HG03196 (cell line): ENCODE data around the gene UBE3B.

ENCODE experiments used
- ATAC-seq: cut with Tn5 transposase; IDR thresholded peaks from one replicate; pipeline ENCODE4 v1.9.1; 2021; ENCODE audit not compliant: unreplicated experiment

The UBE3B gene

DNA sequence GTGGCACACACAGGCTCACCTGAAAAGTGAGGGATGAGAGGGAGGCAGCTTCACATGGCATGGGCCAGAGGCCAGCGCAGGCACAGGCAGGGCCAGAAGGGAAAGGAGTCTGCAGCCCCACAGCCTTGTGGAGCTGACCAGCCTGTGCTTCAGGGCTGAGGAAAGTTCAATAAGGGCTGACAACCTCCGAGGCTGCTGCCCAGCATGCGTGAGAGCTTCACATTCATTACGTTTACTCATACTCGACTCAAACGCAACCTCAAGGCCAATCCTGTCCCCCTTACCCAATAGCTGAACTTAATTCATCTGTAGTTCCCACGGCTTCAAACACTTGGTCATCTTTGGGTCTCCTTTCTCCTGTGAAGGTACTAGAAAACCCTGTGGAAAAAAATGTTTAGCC, 91.1 kb downstream of the UBE3B start:
- ATAC-seq, result no peak

DNA sequence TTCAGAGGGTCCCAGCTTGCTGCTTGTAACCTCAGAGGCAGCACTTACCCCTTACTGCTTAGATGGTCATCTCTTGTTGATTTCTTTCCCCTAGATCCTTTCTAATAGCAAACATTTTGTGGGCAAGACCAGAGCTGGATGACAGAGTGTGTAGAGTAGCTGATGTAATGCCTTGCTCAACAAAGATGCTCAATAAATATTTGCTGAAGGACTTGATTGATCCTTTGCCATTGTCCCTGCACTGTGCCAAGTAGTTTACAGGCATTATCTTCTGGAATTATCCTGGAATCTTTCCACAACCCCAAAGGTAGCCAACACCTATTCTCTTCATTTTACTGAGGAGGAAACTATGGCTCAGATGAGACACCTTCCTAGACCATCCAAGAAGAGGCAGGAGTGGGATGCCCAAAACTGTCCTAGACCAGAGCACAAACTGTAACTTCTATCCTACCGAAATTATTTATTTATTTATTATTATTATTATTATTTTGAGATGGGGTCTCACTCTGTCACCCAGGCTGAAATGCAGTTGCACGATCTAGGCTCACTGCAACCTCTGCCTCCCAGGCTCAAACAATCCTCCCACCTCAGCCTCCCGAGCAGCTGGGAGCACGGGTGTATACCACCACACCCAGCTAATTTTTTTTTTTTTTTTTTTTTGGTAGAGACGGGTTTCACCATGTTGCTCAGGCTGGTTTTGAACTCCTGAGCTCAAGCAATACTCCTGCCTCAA, 94.5 kb downstream of the UBE3B start:
- no peak for ATAC-seq

DNA sequence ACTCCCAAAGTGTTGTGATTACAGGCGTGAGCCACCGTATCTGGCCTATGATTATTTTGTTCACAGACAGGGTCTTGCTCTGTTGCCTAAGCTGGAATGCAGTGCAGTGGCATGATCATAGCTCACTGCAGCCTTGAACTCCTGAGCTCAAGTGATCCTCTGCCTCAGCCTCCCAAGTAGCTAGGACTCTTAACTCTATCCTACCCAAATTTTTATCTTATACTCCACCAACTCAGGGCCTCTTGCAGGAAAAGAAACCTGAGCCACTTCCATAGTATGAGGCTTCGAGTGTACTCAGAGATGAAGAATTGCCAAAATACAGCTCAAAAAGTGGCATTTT, 95.0 kb downstream of the UBE3B start:
- no peak for ATAC-seq

DNA sequence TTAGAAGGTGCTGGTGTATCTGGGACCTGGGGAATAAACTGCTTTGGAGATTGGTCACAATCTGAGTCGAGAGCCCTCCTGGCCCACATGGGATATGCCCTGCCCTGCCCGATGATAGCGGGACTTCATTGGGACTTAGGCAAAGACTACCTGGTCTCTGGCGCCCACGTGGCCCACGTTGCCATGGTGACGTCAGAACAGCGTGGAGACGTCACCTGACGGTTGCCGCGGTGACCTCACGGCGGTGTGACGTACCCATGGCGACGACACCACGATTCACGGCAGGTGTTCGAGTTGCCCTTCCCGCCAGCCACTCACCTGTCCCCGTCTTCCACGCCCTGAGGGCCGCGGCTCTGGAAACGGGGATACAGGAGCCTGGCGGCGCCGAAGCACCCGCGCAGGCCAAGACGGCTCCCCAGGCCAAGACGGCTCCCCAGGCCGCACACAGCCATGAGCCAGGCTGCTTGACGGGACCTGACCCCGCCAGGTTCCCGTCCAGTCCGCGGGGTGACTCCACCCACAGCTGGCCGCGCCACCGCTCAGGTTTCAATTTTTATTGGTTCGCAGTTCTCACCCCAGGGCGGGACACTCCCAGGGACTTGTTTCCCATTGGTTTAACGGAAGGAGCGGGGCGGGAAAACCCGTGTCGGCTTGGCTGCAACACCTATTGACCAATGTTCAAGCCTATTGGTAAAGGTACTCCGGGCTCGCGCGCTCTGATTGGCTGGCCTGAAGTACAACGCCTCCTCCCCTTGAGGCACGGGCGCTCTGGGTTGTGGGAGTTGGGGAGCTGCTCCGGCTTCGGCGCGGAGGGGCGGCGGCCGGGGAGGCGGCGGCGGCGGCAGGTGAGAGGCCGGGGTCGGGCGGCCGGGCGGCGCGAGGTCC, 95.8 kb downstream of the UBE3B start, which contains the start of the genes MMAB and MVK:
TSS of gene MMAB (minus strand) at position 476 of the 885 bp plus-strand sequence. CDS start at position 452, 24 bp downstream.
TSS of gene MVK (plus strand) at position 766 of the 885 bp plus-strand sequence. CDS start 1,029 bp downstream, outside the sequence.
- peak; percentile 92 for ATAC-seq

DNA sequence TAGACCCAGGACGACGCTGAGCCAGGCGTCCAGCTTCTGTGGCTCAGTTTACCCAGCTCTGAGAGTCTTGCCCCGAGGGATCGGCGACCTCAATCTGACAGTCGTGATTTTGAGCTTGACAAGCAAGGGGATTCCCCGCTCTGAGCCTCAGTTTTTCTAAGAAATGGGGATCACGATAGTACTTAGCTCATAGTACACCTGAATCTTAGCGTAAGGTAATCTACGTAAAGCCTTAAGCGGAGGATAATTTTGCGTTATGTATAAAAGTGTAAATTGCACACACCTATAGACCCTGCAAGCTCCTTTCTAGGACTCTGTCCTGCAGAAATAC, 96.4 kb downstream of the UBE3B start:
- ATAC-seq, result no peak

DNA sequence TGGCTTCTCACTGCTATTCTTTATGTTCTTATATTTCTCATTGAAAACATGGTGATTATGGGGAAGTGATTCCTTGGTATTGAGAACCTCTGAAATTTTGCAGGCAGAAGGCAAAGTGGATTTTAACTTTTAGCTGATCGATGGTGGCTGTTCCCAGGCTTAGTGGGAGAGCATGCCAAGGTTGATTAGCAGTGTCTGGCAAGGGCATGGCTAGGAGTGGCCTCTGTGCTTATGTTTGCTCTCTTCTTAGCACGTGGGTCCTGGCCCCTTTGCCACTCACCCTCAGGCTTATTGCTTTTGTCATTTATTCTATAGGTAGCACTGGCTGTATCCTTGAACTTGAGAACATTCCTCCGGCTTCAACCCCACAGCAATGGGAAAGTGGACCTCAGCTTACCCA, 98.2 kb downstream of the UBE3B start:
- no peak for ATAC-seq

DNA sequence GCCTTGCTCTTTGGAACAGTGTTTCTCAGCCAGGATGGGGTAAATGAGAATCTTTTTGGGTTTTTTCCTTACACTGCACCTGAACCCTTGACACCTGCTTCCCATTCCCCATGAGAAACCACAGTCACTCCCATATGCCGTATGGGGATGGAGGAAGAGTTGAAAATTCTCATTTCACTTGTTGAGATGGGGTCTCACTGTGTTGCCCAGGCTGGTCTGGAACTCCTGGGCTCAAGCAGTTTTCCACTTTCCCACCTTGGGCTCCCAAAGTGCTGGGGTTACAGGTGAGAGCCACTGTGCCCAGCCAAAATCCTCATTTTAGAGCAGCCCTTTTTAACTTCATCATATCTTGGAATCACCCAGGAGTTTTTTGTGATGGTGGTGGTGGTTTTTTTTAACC, 99.9 kb downstream of the UBE3B start:
- ATAC-seq, result no peak

DNA sequence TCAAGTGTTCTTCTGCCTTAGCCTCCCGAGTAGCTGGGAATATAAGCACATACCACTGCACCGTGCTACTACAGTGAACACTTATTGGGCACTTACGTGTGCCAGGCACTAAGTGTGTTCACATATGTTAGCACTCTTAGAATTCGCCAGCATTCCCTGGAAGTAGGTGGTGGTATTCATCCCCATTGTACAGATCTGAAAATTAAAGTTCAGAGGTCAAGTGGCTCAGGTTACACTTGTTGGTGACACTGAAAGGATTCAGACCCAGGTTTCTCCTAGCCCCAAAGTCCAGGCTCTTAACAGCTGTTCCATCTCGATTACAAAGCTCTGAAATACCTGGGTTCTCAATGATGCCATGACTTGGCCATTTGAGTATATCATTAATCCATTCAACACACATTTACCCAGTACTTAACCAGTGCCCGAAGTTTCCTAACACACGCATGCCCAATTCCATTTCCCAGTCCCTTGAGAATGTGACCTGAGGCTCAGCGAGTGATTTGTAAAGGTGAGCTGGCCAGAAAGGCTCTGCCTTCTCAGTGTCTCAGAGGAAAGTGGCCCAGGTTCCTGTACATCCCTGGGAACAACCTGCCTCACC, 101.0 kb downstream of the UBE3B start:
- ATAC-seq, result no peak

DNA sequence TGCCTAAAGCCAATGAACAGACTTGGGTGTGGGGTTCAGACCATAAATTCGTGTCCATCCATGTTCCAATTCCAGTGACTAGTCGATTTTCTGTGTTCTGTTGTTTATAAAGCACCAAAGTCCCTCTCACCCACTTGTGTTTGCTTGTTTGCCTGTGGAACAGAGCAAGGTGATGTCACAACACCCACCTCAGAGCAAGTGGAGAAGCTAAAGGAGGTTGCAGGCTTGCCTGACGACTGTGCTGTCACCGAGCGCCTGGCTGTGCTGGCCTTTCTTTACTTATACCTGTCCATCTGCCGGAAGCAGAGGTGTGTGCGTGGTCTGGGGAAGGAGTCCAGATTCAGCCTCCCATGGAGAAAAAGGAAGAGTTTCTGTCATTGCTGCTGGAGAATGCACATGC, 102.2 kb downstream of the UBE3B start:
- ATAC-seq, result no peak

DNA sequence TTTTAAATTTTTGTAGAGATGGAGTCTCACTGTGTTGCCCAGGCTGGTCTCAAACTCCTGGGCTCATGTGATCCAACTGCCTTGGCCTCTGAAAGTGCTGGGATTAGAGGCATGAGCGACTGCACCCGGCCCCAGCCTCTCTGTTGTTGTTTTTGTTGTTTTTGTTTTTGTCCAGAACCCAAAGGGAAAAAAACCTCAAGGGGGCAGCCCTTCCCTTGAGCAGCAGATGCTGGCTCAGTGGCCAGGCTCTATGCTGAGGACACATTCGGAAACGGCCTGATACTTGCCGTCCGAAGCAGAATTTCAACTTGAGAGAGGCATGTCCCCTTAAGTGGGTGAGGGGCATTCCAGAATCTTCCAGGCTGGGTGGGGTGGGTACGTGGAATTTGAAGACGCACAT, 102.8 kb downstream of the UBE3B start:
- ATAC-seq, result no peak

DNA sequence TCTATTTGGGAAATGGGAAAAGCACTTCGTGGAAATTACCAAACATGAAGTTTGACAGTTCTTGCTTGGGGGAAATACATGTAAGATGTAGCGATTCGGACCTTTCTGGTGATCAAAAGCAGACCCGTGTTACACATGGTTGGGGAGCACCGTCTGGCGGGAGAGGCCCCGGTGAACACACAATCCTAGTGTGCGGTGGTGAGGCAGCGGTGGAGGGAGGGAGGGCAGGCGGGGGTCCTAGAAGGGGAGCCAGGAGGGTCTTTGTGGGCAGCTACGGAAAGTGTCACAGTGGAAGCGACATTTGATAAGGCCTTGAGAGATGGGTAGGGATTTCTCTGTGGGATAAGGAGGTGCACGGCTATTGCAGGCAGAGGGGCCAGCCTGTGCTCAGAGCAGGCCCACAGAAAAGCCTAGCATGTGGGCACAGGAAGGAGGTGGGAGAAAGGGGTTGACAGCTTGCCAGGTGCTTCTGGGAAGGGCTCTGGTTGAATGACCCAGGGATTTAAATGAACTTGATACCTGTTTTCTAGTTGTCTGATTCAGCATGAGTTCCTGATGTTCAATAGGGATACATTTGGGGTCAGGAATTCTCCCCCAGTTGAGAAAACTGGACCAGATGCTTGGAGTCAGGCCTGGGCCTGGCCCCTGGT, 103.4 kb downstream of the UBE3B start:
- no peak for ATAC-seq

DNA sequence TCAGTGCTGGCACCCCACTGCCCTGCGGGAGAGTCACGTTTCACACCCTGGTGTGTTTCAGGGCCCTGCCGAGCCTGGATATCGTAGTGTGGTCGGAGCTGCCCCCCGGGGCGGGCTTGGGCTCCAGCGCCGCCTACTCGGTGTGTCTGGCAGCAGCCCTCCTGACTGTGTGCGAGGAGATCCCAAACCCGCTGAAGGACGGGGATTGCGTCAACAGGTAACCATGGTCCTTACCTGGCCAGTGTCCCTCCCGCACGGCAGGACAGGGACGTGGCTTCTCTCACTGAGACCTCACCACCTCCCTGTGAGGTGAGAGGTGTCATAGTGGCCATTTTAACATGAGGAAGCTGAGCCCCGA, 103.9 kb downstream of the UBE3B start:
- ATAC-seq, result no peak

DNA sequence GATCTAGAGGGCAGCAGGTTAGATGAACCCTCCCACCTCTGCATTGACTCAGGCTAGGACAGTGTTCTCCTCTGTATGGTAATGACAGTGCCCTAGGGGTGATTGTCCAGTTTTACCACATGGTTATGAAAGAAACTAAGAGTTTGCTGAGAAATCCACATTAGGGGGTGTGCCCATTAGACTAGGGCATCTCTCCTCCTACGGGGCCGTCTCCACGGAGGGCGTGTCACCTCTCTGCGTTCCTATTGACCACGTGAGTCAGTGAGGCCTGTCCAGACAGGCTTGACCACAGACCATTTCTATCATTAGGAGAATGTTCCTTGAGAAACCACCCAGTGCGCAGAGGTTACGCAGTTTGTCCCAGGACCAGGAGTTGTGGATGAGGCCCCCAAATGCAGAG, 104.4 kb downstream of the UBE3B start:
- no peak for ATAC-seq

DNA sequence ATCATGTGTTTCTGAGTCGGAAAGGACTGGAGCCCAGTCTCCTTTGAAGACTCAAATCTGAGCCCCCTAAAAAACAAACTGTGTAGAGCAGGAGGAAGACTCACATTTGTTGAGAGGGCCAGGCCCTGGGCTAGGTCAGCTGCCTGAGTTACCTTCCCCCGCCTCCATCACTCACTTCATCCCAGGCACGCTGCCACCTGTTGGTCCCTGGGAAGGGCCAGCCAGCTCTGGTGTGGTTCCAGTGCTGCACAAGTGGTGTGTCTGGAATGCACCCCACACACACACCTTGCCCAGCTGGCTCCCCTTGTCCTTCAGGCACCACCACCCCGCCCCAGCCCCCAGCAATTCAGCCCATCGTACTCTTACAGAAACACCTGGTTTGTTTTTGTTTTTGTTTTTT, 105.2 kb downstream of the UBE3B start:
- no peak for ATAC-seq

DNA sequence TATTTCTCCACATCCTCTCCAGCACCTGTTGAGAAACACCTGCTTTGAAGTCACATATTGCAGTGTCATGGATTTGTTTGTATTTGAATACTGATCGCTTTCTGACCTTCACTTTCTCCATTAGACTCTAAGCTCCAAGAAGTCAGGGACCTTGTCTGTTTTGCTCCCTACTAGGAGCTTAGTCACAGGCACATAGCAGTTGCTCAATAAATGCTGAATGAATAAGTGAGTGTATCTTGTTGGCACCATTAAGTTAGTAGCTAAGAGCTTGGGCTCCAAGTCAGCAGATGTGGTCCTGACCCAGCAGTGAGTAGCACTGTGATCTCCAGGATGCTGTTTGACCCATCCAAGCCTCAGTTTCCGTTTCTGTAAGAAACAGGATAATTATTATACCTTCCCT, 106.3 kb downstream of the UBE3B start:
- ATAC-seq, result no peak
